GDM1 (cell line): ENCODE data around the gene DAAM1.

ENCODE experiments used
- DNase-seq: peaks from one replicate; lab custom pipeline; 2025; lab: John Stamatoyannopoulos, UW

The DAAM1 gene

DNA sequence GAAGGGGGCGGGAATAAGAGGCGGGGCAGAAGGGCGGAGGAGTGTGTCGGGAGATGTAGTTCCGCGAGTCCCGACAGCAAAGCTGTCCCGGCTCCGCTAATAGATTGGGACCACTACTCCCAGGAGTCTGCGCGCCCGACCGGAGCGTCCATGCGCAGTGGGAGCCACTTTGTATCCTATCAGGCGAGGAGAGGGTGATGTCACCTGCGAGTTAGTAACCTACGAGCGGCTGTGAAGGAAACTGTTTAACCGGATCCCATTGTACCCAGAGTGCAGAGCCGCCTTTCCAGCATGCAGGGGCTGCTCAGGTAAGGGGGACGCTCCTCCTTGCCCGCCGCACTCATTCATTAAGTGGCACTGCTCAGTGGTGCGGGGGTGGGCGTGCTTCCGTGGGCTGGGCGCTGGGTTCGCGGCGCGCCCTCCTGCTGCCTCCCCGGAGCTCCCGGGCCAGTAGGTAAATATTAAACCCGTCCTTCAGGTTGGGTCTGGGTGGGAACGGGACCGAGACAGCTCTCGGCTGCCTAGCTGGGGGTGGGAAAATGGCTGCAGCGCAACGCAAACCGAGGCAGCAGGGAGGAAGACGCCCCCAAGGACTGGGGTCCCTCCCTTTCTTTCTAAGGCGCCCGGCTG, at the start of gene DAAM1:
DAAM1 (plus strand) TSS at position 207 of the 630 bp plus-strand sequence. CDS start 74,811 bp downstream, outside the sequence.
- DNase-seq, result peak; percentile 96

- no peak for DNase-seq
Observed at GRCh38 chr14:59139324-59139723, 49.1 kb upstream of the DAAM1 start.

DNA sequence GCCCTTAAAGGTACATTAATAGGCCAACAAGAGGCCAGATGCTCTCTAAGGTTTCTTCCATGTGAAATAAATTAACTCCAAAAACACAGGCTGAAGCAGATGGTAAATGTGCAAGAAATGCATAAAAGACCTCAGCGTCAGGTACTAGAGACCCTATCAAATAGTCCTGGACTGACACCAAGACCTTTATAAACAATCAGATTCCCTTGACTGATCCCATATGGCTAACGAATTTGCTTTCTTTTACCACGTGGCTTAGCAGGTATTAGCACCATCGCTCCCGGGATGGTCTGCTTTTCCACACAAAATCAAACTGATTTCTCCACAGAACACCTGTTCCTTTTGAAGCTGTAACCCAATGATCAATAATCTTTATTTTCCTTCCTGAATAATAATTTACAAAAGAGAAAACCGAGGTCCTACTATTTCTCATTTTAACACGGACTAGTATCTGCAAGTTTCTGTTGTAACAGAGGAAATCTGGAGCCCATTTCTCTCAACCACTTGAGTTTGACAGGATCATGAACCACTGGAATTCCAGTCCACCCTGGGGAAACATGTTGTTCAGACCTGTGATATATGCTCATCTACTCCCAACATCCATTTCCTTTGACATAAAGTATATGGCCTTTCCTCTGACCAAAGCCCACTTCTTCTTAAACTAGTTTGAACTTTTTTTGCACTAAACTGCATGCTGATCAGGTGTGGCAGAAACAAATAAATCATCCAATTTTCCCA, 48.2 kb upstream of the DAAM1 start:
- DNase-seq, result no peak

GRCh38 chr14:59146484-59146883, 42.0 kb upstream of the DAAM1 start:
- DNase-seq, result no peak

GRCh38 chr14:59147007-59147406, 41.5 kb upstream of the DAAM1 start:
- no peak for DNase-seq

- DNase-seq, result no peak
Observed at GRCh38 chr14:59148334-59148900, 40.0 kb upstream of the DAAM1 start.

GRCh38 chr14:59150990-59151389, 37.5 kb upstream of the DAAM1 start:
- no peak for DNase-seq

DNA sequence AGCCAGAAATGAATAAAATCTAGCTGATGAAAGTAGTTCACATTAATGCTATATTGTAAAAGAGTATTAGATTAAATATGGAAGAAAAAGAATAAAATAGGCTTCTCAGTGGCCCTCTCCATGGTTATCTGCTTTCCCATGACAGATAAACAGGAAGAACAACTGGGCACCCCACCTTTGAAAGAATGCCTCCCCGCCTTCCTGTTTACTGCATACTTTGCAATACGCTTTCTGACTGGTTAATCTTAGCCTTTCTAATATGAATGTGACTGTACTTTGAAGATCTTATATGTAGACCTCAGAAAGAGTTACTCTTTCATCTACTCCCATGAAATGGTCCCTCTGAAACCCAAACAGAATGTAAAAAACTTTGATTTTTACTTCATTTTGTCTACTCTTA, 34.1 kb upstream of the DAAM1 start:
- no peak for DNase-seq

DNA sequence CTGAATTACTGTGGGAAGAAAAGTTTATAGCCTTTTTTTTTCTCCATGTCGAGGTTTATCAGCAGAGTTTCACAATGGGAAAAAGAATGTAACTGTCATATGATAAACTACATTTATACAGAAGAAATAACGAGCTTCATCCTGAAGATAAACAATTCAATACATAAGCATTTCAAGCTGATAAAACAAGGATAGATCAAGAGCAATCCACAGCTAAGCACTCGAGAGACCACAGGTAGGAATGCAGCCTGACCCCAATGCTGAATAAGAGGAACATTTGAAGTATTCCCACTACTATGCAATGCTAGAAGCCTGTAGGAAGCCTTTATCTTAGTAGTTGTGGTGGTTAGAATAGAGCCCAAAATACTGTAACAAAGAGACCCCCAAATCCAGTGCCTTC, 32.6 kb upstream of the DAAM1 start:
- no peak for DNase-seq

DNA sequence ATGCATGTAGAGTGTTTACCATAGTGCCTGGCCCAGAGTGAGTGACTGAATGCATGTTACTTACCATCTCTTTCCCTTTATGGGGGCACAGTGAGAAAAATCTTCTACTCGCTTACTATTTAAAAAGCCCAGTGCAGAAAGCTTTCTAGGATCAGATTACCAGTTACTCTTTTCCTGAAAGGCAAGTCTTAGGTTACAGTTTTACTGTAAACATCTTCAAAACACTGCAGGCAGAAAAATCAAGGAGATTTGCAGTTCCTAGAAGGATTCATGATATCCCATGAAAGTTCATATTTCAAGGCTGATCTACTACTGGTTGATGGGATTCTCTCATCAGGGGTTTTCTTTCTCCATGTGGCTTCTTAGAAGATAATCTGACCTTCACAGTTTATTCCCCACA, 29.3 kb upstream of the DAAM1 start:
- no peak for DNase-seq

- no peak for DNase-seq
Observed at GRCh38 chr14:59160506-59160905, 28.0 kb upstream of the DAAM1 start.

- no peak for DNase-seq
Observed at GRCh38 chr14:59161561-59162175, 26.8 kb upstream of the DAAM1 start.

DNA sequence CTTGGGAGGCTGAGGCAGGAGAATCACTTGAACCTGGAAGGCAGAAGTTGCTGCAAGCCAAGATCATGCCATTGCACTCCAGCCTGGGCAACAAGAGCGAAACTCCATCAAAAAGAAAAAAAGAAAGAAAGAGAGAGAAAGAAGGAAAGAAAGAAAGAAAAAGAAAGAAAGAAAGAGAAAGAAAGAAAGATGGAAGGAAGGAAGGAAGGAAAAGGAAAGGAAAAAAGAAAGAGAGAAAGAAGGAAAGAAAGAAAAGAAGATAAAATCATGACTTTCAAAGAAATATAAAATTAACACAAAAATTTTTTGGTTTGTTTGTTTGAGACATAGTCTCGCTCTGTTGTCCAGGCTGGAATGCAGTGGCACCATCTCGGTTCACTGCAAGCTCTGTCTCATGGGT, 22.2 kb upstream of the DAAM1 start:
- DNase-seq, result no peak

DNA sequence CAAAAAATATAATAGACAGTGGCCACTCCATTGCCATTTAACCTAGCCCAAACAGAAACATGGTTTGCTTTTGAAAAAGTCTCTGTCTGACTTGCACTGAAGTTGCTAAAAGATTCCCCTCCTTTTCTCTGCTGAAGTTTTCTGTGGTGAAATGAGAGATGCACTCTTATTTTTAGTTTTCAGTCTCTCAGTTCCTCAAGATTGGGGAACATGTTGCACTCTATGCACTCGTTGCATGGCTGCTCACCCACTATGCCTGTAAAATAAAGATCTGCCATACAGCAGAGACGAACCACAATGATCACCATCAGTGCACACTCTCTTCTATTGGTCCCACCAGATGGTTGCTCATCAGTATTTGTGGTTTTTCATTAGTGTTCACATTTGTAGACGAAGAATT, 13.1 kb upstream of the DAAM1 start:
- DNase-seq, result no peak

DNA sequence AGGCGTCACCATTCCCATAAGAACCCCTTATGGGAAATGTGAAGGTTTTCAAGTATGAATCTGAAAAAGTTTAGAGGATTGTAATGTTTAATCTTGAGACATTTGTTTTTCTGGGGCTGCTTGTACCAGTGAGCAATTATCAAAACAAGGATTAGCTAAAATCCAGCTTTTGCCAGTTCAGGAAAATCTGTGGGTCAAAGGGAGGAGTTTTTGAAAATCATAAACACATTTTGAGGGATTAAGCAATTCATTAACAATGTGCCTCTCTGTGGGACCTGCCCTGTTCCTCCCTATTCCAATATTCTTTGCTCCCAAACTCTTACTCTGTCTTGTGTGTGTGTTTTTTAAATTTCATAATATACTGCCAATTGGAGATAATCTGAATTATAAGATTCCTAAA, 11.7 kb upstream of the DAAM1 start:
- DNase-seq, result no peak

GRCh38 chr14:59177262-59177661, 11.2 kb upstream of the DAAM1 start:
- DNase-seq, result no peak

- DNase-seq, result no peak
Observed at GRCh38 chr14:59181791-59182190, 6.7 kb upstream of the DAAM1 start.

GRCh38 chr14:59182641-59183040, 5.8 kb upstream of the DAAM1 start:
- no peak for DNase-seq

GRCh38 chr14:59183150-59183549, 5.3 kb upstream of the DAAM1 start:
- no peak for DNase-seq

GRCh38 chr14:59184396-59184795, 4.1 kb upstream of the DAAM1 start:
- no peak for DNase-seq

- DNase-seq, result no peak
Observed at GRCh38 chr14:59185676-59186075, 2.8 kb upstream of the DAAM1 start.

DNA sequence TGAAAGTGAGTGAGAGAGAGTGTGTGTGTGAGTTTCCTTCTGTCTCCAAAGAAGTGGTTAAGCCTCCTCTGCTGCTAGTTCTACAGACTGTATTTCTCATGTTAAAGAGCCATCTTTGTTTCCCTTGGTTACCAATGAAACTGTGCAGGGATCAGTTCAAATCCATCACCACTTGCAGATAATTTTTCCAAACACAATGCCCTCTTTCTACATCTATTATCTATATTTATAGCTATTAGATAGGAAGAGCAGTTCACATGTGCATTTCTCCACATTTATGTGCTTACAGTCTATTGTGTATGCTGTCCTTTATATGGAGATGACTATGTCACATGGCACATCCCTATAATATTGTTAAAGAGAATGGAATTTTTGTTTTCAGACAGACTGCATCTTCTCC, 2.2 kb upstream of the DAAM1 start:
- no peak for DNase-seq

GRCh38 chr14:59187118-59187517, 1.3 kb upstream of the DAAM1 start:
- DNase-seq, result no peak
